Suprapubic skin (tissue), 4 donors: ENCODE measurements around the gene MTREX. TPM values are rescaled to one million over a fixed set of nuclear protein-coding genes. Genes with fewer than 3 reads are reported as not detected.

ENCODE experiments used
- DNase-seq, 2 donors: peaks; one replicate each; pipeline ENCODE4 v3.0.0-alpha.2; 2019; ENCODE audit warnings: low spot score in 2 of 2
- H3K27ac ChIP-seq: fragments of 200-600 bp; sonication (generic); one replicate; pipeline ENCODE4 v1.5.1; 2019
- H3K27me3 ChIP-seq: fragments of 200-600 bp; sonication (generic); one replicate; pipeline ENCODE4 v1.5.1; 2019
- H3K36me3 ChIP-seq: fragments of 200-600 bp; sonication (generic); one replicate; pipeline ENCODE4 v1.5.1; 2019
- H3K4me1 ChIP-seq: fragments of 200-600 bp; sonication (generic); one replicate; pipeline ENCODE4 v1.5.1; 2019
- H3K4me3 ChIP-seq: fragments of 200-600 bp; sonication (generic); one replicate; pipeline ENCODE4 v1.5.1; 2019; ENCODE audit warnings: mild to moderate bottlenecking
- H3K9me3 ChIP-seq: fragments of 200-600 bp; sonication (generic); one replicate; pipeline ENCODE4 v1.5.1; 2019
- CTCF ChIP-seq, 2 donors: fragments of 200-600 bp in 1 of 2; fragments of 450-650 bp in 1 of 2; sonication (generic) in 1 of 2; IDR thresholded peaks; one replicate each; pipeline ENCODE4 v1.5.1; 2016 to 2019; ENCODE audit warnings: antibody characterized with exemption in 2 of 2, mild to moderate bottlenecking in 1 of 2, moderate library complexity in 1 of 2
- EP300 ChIP-seq: sonication (generic); formaldehyde crosslinking; IDR thresholded peaks from one replicate; pipeline ENCODE4 v1.6.1; 2017; ENCODE audit warnings: antibody characterized with exemption
- POLR2A ChIP-seq, 2 donors: fragments of 450-650 bp; IDR thresholded peaks; one replicate each; pipeline ENCODE4 v1.6.1; 2017; ENCODE audit warnings: antibody characterized with exemption in 2 of 2, mild to moderate bottlenecking in 2 of 2, moderate library complexity in 2 of 2
- POLR2AphosphoS5 ChIP-seq, 3 donors: sonication (generic); formaldehyde crosslinking; IDR thresholded peaks; one replicate each; pipeline ENCODE4 v1.6.1; 2017; ENCODE audit warnings: antibody characterized with exemption in 3 of 3
- WGBS: methylation state at CpG from one replicate; pipeline ENCODE4 v1.1.5; 2018; 5-methylcytosine and 5-hydroxymethylcytosine counted together
- total RNA-seq, 4 donors: library from RNA; depleted of rRNA; stranded (reverse); fragments of >200 nt; gene quantifications; one replicate each; pipeline ENCODE4 v1.1.0, GENCODE V29; 2016

Gene MTREX
- total RNA-seq, 4 donors from 2014 or later: 50.0 to 131 (median 70.8) TPM

- WGBS: 91% methylated on average over 2 of the region's 2 CpGs
- TF ChIP-seq EP300 (no peak), CTCF (IDR thresholded peaks at IDR 0.05) (no peak), POLR2AphosphoS5 (IDR thresholded peaks at IDR 0.05) (no peak), POLR2A (IDR thresholded peaks at IDR 0.05) (no peak)
Observed at GRCh38 chr5:55360190-55360589, 52.4 kb downstream of the MTREX start.

GRCh38 chr5:55363856-55364255, 56.1 kb downstream of the MTREX start:
- TF ChIP-seq POLR2A (IDR thresholded peaks at IDR 0.05): no peak
- 92% methylated on average over 3 of the region's 3 CpGs for whole genome bisulfite sequencing
- no peak for DNase-seq
- Histone ChIP-seq H3K27me3 (no peaks in the 10 kb centered on the region), H3K9me3 (no peaks in the 10 kb centered on the region), H3K4me3 (no peak overlapping the region), H3K4me1 (no peaks in the 10 kb centered on the region), H3K27ac (no peak overlapping the region), H3K36me3 (peaks cover 43% of the 10 kb centered on the region)

More at GRCh38 chr5:55360190-55360589, 52.4 kb downstream of the MTREX start:
- Histone ChIP-seq H3K4me1 (no peaks in the 10 kb centered on the region), H3K36me3 (peaks cover 48% of the 10 kb centered on the region), H3K27me3 (no peaks in the 10 kb centered on the region), H3K27ac (no peak overlapping the region), H3K4me3 (no peak overlapping the region), H3K9me3 (no peaks in the 10 kb centered on the region)
- DNase-seq: no peak

GRCh38 chr5:55364537-55365055, 56.8 kb downstream of the MTREX start:
- no peak for TF ChIP-seq CTCF (IDR thresholded peaks at IDR 0.05)
- TF ChIP-seq POLR2AphosphoS5 (IDR thresholded peaks at IDR 0.05): no peak
- TF ChIP-seq EP300: no peak
- no peak for TF ChIP-seq POLR2A (IDR thresholded peaks at IDR 0.05)
- Histone ChIP-seq H3K9me3 (no peaks in the 10 kb centered on the region), H3K36me3 (peaks cover 41% of the 10 kb centered on the region), H3K4me3 (no peak overlapping the region), H3K4me1 (no peaks in the 10 kb centered on the region), H3K27me3 (no peaks in the 10 kb centered on the region), H3K27ac (no peak overlapping the region)
- WGBS: 94% methylated on average over 4 of the region's 4 CpGs
- DNase-seq: no peak

GRCh38 chr5:55370291-55370925, 62.6 kb downstream of the MTREX start:
- no peak for DNase-seq
- H3K36me3 ChIP-seq: peaks cover 67% of the 10 kb centered on the region
- H3K27ac ChIP-seq: no peak overlapping the region
- WGBS: 96% methylated on average over 1 of the region's 1 CpG
- H3K4me1 ChIP-seq: no peaks in the 10 kb centered on the region
- no peaks in the 10 kb centered on the region for H3K9me3 ChIP-seq
- TF ChIP-seq CTCF (IDR thresholded peaks at IDR 0.05): no peak
- TF ChIP-seq EP300: no peak
- no peak for TF ChIP-seq POLR2AphosphoS5 (IDR thresholded peaks at IDR 0.05)
- no peak for TF ChIP-seq POLR2A (IDR thresholded peaks at IDR 0.05)
- no peak overlapping the region for H3K4me3 ChIP-seq
- H3K27me3 ChIP-seq: no peaks in the 10 kb centered on the region

- Histone ChIP-seq H3K27me3 (no peaks in the 10 kb centered on the region), H3K4me1 (no peaks in the 10 kb centered on the region), H3K4me3 (no peak overlapping the region), H3K9me3 (no peaks in the 10 kb centered on the region), H3K27ac (no peak overlapping the region), H3K36me3 (peaks cover 71% of the 10 kb centered on the region)
- no peak for DNase-seq
- TF ChIP-seq CTCF (IDR thresholded peaks at IDR 0.05) (no peak), POLR2AphosphoS5 (IDR thresholded peaks at IDR 0.05) (no peak), POLR2A (IDR thresholded peaks at IDR 0.05) (no peak), EP300 (no peak)
- 96% methylated on average over 1 of the region's 1 CpG for WGBS
Observed at GRCh38 chr5:55371145-55371544, 63.4 kb downstream of the MTREX start.
